GM12892 (cell line): ENCODE results near the gene SDC3.

ENCODE experiments used
- POLR2AphosphoS5 ChIP-seq: IDR thresholded peaks from 2 replicates; pipeline ENCODE4 v1.6.1; 2011; ENCODE audit warnings: low read depth, low read length, control low read depth
- TAF1 ChIP-seq: IDR thresholded peaks from 2 replicates; pipeline ENCODE4 v1.6.1; 2011; ENCODE audit warnings: low read depth, mild to moderate bottlenecking, control low read depth, low read length, borderline replicate concordance

DNA sequence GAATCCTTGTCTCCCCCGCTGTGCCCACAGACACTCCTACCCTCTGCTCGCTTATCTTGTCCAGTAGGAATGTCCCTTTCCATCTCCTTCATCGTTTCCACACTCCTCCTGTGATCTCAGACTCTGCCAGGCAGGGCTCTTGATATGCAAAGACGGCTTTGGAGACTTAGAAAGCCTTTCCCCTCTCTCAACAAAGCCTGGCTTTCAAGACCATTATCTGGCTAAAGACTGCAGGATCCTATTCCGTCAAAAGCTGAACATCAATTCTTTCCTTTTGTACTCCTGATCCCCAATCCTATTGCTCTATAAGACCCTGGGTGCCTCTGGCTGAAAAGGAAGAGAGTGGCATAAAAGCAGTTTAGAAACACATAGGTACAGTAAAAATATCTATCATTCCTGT is 63.9 kb downstream of the SDC3 start:
- TF ChIP-seq POLR2AphosphoS5 (no peak), TAF1 (no peak)
